ENCODE data around the gene EAF1.

- TF ChIP-seq CTCF (IDR thresholded peaks at IDR 0.05; ENCODE audit: control extremely low read depth in 1 of 3, insufficient read depth in 1 of 3, low read depth in 1 of 3, low read length in 3 of 3), result no peak
- TF ChIP-seq SAP30 (IDR thresholded peaks at IDR 0.05; ENCODE audit: insufficient read depth, insufficient replicate concordance, low read length), result no peak
- no peak for TF ChIP-seq POLR2A (IDR thresholded peaks at IDR 0.05; ENCODE audit: control extremely low read depth in 1 of 2, low read depth in 2 of 2, low read length in 2 of 2)
- TF ChIP-seq GABPA (IDR thresholded peaks at IDR 0.05; ENCODE audit: borderline replicate concordance, insufficient read depth, low read length), result no peak
- TF ChIP-seq RAD21 (IDR thresholded peaks at IDR 0.05 in 1 of 2, conservative IDR thresholded peaks at IDR 0.05 in 1 of 2; ENCODE audit: low read depth in 2 of 2, low read length in 2 of 2), result no peak
- TF ChIP-seq TCF12 (IDR thresholded peaks at IDR 0.05; ENCODE audit: low read depth, low read length), result no peak
- no peak for TF ChIP-seq SRF (IDR thresholded peaks at IDR 0.05; ENCODE audit: low read depth, low read length)
Measured at GRCh38 chr3:15438983-15439382, 11.6 kb downstream of the EAF1 start.

All from H1 (cell line).